Fibroblast of pulmonary artery (primary cell): Measurements from ENCODE around the gene ADAT2.

Experiments used
- DNase-seq: peaks from one replicate; pipeline ENCODE4 v3.0.0-alpha.2; 2010; ENCODE audit warnings: low read depth
- H3K4me3 ChIP-seq: replicated peaks from 2 replicates; pipeline ENCODE4 v1.5.1; 2011; ENCODE audit warnings: low read depth, mild to moderate bottlenecking, control low read depth, low read length, moderate library complexity
- CTCF ChIP-seq: IDR thresholded peaks from 2 replicates; pipeline ENCODE4 v1.5.1; 2011; ENCODE audit warnings: mild to moderate bottlenecking, control low read depth, low read length, inconsistent platforms; ENCODE audit errors: missing control alignments

Gene ADAT2

GRCh38 chr6:143441680-143442545 is 8.6 kb downstream of the ADAT2 start:
- TF ChIP-seq CTCF: no peak
- no peak for DNase-seq
- H3K4me3 ChIP-seq: no peak overlapping the region

- no peak for TF ChIP-seq CTCF
- no peak overlapping the region for H3K4me3 ChIP-seq
- DNase-seq: no peak
Measured at GRCh38 chr6:143441010-143441409, 9.5 kb downstream of the ADAT2 start.

GRCh38 chr6:143432588-143432987 is 17.9 kb downstream of the ADAT2 start:
- no peak overlapping the region for H3K4me3 ChIP-seq
- TF ChIP-seq CTCF: no peak

GRCh38 chr6:143431226-143431625 is 19.3 kb downstream of the ADAT2 start:
- TF ChIP-seq CTCF: no peak
- H3K4me3 ChIP-seq: no peak overlapping the region
- DNase-seq: no peak

More at GRCh38 chr6:143432588-143432987, 17.9 kb downstream of the ADAT2 start:
- DNase-seq: no peak

GRCh38 chr6:143429970-143430369 is 20.5 kb downstream of the ADAT2 start:
- no peak overlapping the region for H3K4me3 ChIP-seq
- no peak for DNase-seq
- no peak for TF ChIP-seq CTCF

GRCh38 chr6:143427109-143427817 is 23.2 kb downstream of the ADAT2 start:
- DNase-seq: peak; percentile 85
- TF ChIP-seq CTCF: peak; percentile 100
- no peak overlapping the region for H3K4me3 ChIP-seq
